ENCODE data around the gene ISOC2. TPM values are rescaled to one million over a fixed set of nuclear protein-coding genes. Genes with fewer than 3 reads are reported as not detected.

ISOC2 gene
- total RNA-seq, 1 experiment from 2014 or later, result 72.2 TPM

GRCh38 chr19:55419103-55419502 is 42.3 kb downstream of the ISOC2 start:
- Histone ChIP-seq H4K8ac (replicated peaks; ENCODE audit: insufficient read length, low read depth, low read length) (no peak overlapping the region), H4K91ac (ENCODE audit: insufficient read length, low read depth, low read length) (no peak overlapping the region), H3K79me1 (ENCODE audit: insufficient read depth, low read depth, low read length, poor library complexity, severe bottlenecking) (no peaks in the 10 kb centered on the region), H3K23me2 (ENCODE audit: insufficient read length, low read depth, low read length, poor library complexity, severe bottlenecking) (no peaks in the 10 kb centered on the region), H2BK12ac (ENCODE audit: insufficient read length, low read depth, low read length) (no peak overlapping the region), H3K27me3 (ENCODE audit: insufficient read depth, low read length) (no peaks in the 10 kb centered on the region), H2BK5ac (ENCODE audit: insufficient read length, low read length) (no peak overlapping the region), H3K4me2 (ENCODE audit: insufficient read depth, insufficient read length, low read length) (no peak overlapping the region), H3T11ph (ENCODE audit: low read length) (no peak overlapping the region), H2BK15ac (ENCODE audit: low read depth, low read length) (no peak overlapping the region), H2BK120ac (ENCODE audit: low read depth, low read length, poor library complexity, severe bottlenecking) (no peak overlapping the region), H2AFZ (ENCODE audit: low read length) (no peak overlapping the region), H3K9ac (ENCODE audit: extremely low read depth, insufficient read length, low read length) (no peak overlapping the region), H2BK20ac (ENCODE audit: low read depth, low read length, poor library complexity, severe bottlenecking) (no peak overlapping the region), H3K23ac (ENCODE audit: insufficient read length, low read depth, low read length) (no peak overlapping the region), H2AK5ac (ENCODE audit: insufficient read length, low read length) (no peak overlapping the region), H4K20me1 (ENCODE audit: control insufficient read depth, insufficient read depth, insufficient read length) (no peaks in the 10 kb centered on the region), H3K4ac (ENCODE audit: low read depth, low read length) (no peak overlapping the region), H3K56ac (ENCODE audit: insufficient read length, low read depth, low read length) (no peak overlapping the region), H3K14ac (ENCODE audit: insufficient read depth, low read length) (no peak overlapping the region), H4K5ac (ENCODE audit: insufficient read length, low read depth, low read length) (no peak overlapping the region), H3K4me1 (ENCODE audit: insufficient read depth, low read length) (peaks cover 3% of the 10 kb centered on the region), H3K79me2 (ENCODE audit: insufficient read depth, low read length) (no peaks in the 10 kb centered on the region), H3K27ac (ENCODE audit: insufficient read length, low read depth, low read length) (no peak overlapping the region), H3K9me3 (ENCODE audit: control insufficient read depth, low read depth, low read length) (no peaks in the 10 kb centered on the region), H3K18ac (ENCODE audit: insufficient read length, low read depth, low read length) (no peak overlapping the region)
- H3K4me3 Mint-ChIP-seq, result no peak overlapping the region
- TF ChIP-seq CTCF (conservative IDR thresholded peaks at IDR 0.05), result no peak
- H3K27me3 Mint-ChIP-seq (ENCODE audit: low read depth), result peaks cover 38% of the 10 kb centered on the region
- H3K9me3 Mint-ChIP-seq, result peaks cover 0 to 6% of the 10 kb centered on the region in 2 experiments; a peak in 1 of 5 replicates
- peaks cover 2 to 10% of the 10 kb centered on the region in 2 experiments for H3K4me1 Mint-ChIP-seq
- no peaks in the 10 kb centered on the region for H3K36me3 Mint-ChIP-seq (ENCODE audit: insufficient read depth in 1 of 3, low read depth in 3 of 3)
- DNase-seq, result no peak
- WGBS (ENCODE audit: extremely low coverage, insufficient read length, low lambda C conversion rate), result no CpG with 5 or more reads among the region's 5 CpGs
- no peak overlapping the region for H3K27ac Mint-ChIP-seq

All from H9 (cell line).